ENCODE measurements around the gene STK10.

STK10 gene

DNA sequence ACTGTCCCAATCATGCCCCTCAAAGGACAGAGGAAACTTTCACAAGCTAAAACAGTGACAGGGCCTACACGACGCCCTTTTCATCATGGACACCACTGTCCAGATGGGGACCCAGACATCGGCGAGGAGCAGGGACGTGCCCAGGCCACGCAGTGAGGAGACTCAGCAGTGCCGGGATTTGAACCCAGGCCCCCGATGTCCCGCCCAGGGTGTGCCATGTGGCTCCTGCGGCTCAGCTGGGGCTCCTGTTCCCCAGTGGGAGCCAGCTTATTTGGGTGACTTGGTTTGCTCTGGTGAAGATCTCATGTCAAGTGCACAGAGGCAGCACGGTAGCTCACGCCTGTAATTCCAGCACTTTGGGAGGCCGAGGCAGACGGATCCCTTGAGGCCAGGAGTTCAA is 82.2 kb downstream of the STK10 start:
- H3K27me3 ChIP-seq (ENCODE audit: low read depth, low read length): no peaks in the 10 kb centered on the region
- H4K20me1 ChIP-seq (ENCODE audit: insufficient read depth, low read length): no peaks in the 10 kb centered on the region
- H2AFZ ChIP-seq (ENCODE audit: low read depth, low read length): no peak overlapping the region
- H3K4me3 ChIP-seq (ENCODE audit: low read length): no peak overlapping the region
- peaks cover 36% of the 10 kb centered on the region for H3K4me1 ChIP-seq (ENCODE audit: low read length)
- H3K9ac ChIP-seq (ENCODE audit: low read length): no peak overlapping the region
- no peak overlapping the region for H3K27ac ChIP-seq (ENCODE audit: low read length)
- no peaks in the 10 kb centered on the region for H3K9me3 ChIP-seq (ENCODE audit: insufficient read depth, low read length)
- H3K36me3 ChIP-seq (replicated peaks; ENCODE audit: low read depth, low read length): peaks cover 41% of the 10 kb centered on the region
- no peak overlapping the region for H3K4me2 ChIP-seq (ENCODE audit: low read length)
- peaks cover 12% of the 10 kb centered on the region for H3K79me2 ChIP-seq (ENCODE audit: low read length)
- TF ChIP-seq EZH2phosphoT487 (IDR thresholded peaks at IDR 0.05; ENCODE audit: low read depth) (no peak), CTCF (IDR thresholded peaks at IDR 0.05; ENCODE audit: low read depth, low read length) (no peak)

DNA sequence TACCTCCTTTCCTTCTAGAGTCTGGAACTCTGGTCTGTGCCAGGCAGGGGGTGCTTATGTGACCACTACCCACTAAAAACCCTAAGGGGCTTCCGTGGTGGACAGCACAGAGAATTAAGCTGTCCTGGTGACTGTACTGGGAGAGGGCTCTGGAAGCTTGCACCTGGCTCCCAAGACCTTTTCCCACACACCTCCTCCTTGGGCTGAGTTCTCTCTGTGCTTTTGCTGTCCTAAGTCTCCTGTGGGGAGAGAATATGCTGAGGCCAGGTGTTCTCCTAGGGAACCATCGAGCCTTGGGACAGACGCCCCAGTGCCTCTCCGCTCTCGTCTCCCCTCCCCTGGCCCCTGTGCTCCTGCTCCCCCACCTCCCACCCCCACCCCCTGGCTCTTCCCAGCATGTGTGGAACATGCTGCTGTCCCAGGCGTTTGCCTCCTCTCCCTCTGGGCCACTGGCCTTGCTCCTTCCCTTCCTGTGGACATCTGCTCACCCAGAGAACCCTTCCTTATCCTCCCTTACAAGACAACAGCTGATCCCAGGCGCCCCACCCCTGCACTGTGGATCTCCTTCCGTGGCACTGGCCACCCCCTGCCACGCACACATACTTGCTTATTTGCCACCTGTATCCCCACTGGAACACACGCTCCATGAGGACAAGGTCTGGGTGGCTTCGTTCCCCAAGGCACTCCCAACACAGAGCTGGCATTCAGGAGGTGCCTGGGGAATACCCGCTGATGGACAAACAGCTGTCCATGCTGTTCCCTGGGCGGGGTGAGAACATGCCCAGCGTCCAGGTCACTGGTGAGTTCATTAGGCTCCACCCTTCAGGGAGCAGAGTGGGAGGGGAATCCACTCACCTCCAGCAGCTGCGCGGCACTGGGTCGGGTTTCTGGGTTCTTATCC is 83.0 kb downstream of the STK10 start:
- Histone ChIP-seq H3K9ac (ENCODE audit: low read length) (no peak overlapping the region), H3K4me2 (ENCODE audit: low read length) (no peak overlapping the region), H3K36me3 (replicated peaks; ENCODE audit: low read depth, low read length) (peaks cover 40% of the 10 kb centered on the region), H3K4me1 (ENCODE audit: low read length) (peaks cover 28% of the 10 kb centered on the region), H3K9me3 (ENCODE audit: insufficient read depth, low read length) (no peaks in the 10 kb centered on the region), H4K20me1 (ENCODE audit: insufficient read depth, low read length) (no peaks in the 10 kb centered on the region), H3K27me3 (ENCODE audit: low read depth, low read length) (no peaks in the 10 kb centered on the region), H3K27ac (ENCODE audit: low read length) (no peak overlapping the region), H3K4me3 (ENCODE audit: low read length) (no peak overlapping the region), H3K79me2 (ENCODE audit: low read length) (peaks cover 4% of the 10 kb centered on the region), H2AFZ (ENCODE audit: low read depth, low read length) (no peak overlapping the region)
- TF ChIP-seq CTCF (IDR thresholded peaks at IDR 0.05; ENCODE audit: low read depth, low read length) (no peak), EZH2phosphoT487 (IDR thresholded peaks at IDR 0.05; ENCODE audit: low read depth) (no peak)

GRCh38 chr5:172104021-172104420 is 84.0 kb downstream of the STK10 start:
- Histone ChIP-seq H3K4me3 (ENCODE audit: low read length) (no peak overlapping the region), H3K9me3 (ENCODE audit: insufficient read depth, low read length) (no peaks in the 10 kb centered on the region), H3K9ac (ENCODE audit: low read length) (no peak overlapping the region), H3K4me2 (ENCODE audit: low read length) (no peak overlapping the region), H3K36me3 (replicated peaks; ENCODE audit: low read depth, low read length) (peaks cover 35% of the 10 kb centered on the region), H3K4me1 (ENCODE audit: low read length) (peaks cover 20% of the 10 kb centered on the region), H3K27me3 (ENCODE audit: low read depth, low read length) (no peaks in the 10 kb centered on the region), H3K79me2 (ENCODE audit: low read length) (no peaks in the 10 kb centered on the region), H2AFZ (ENCODE audit: low read depth, low read length) (no peak overlapping the region), H3K27ac (ENCODE audit: low read length) (no peak overlapping the region), H4K20me1 (ENCODE audit: insufficient read depth, low read length) (peaks cover under 1% of the 10 kb centered on the region; the same call in 1 of the 2 replicates)
- TF ChIP-seq CTCF (IDR thresholded peaks at IDR 0.05; ENCODE audit: low read depth, low read length) (no peak), EZH2phosphoT487 (IDR thresholded peaks at IDR 0.05; ENCODE audit: low read depth) (no peak)

GRCh38 chr5:172102913-172103626 is 85.0 kb downstream of the STK10 start:
- Histone ChIP-seq H3K4me2 (ENCODE audit: low read length) (no peak overlapping the region), H2AFZ (ENCODE audit: low read depth, low read length) (no peak overlapping the region), H3K79me2 (ENCODE audit: low read length) (no peaks in the 10 kb centered on the region), H3K9ac (ENCODE audit: low read length) (no peak overlapping the region), H3K9me3 (ENCODE audit: insufficient read depth, low read length) (no peaks in the 10 kb centered on the region), H3K4me1 (ENCODE audit: low read length) (peaks cover 16% of the 10 kb centered on the region), H3K27me3 (ENCODE audit: low read depth, low read length) (no peaks in the 10 kb centered on the region), H4K20me1 (ENCODE audit: insufficient read depth, low read length) (peaks cover 6% of the 10 kb centered on the region; the same call in 1 of the 2 replicates), H3K27ac (ENCODE audit: low read length) (no peak overlapping the region), H3K36me3 (replicated peaks; ENCODE audit: low read depth, low read length) (peaks cover 38% of the 10 kb centered on the region), H3K4me3 (ENCODE audit: low read length) (no peak overlapping the region)
- TF ChIP-seq CTCF (IDR thresholded peaks at IDR 0.05; ENCODE audit: low read depth, low read length): no peak
- no peak for TF ChIP-seq EZH2phosphoT487 (IDR thresholded peaks at IDR 0.05; ENCODE audit: low read depth)

Measured in OCI-LY3 (cell line).